A549 (cell line): Measurements from ENCODE around the gene KRT81. TPM values are rescaled to one million over a fixed set of nuclear protein-coding genes. Genes with fewer than 3 reads are reported as not detected.

Source experiments
- ATAC-seq, 2 experiments: fragments of 200-7000 bp in 1 of 2; fragments of >200 bp in 1 of 2; cut with Nextera tagmentation in 1 of 2; cut with Tn5 transposase in 1 of 2; 3 replicates each; pipeline versions ENCODE4 v1.8.0 to v1.9.1; 2018 to 2020; ENCODE audit warnings: mild to moderate bottlenecking in 1 of 2, moderate library complexity in 1 of 2
- CTCF ChIA-PET: fragments of 300-600 bp; sonication (Branson Sonifier 250); formaldehyde crosslinking; extraction: SDS; loops from one replicate; lab custom pipeline; 2021; ENCODE audit warnings: antibody characterized with exemption, inconsistent platforms; lab: Yijun Ruan, JAX
- POLR2A ChIA-PET: fragments of 350-600 bp; formaldehyde crosslinking; extraction: SDS; loops from one replicate; lab custom pipeline; 2021; ENCODE audit warnings: antibody characterized with exemption, inconsistent platforms; lab: Yijun Ruan, JAX
- DNase-seq, 2 experiments: peaks; one replicate each; pipeline versions ENCODE4 v3.0.0 to v3.0.0-alpha.2; 2011 to 2016; ENCODE audit warnings: low read depth in 1 of 2, low spot score in 1 of 2
- FAIRE-seq: peaks from 2 replicates; lab custom pipeline; 2011; peaks lifted over from hg19 to GRCh38; lab: Jason Lieb, UNC
- H3K27ac ChIP-seq, 2 experiments: fragments of >200 bp; sonication (Bioruptor Twin); formaldehyde crosslinking; 3 replicates each; pipeline ENCODE4 v1.5.1; 2016 to 2017
- H3K4me1 ChIP-seq: fragments of >200 bp; sonication (Bioruptor Twin); formaldehyde crosslinking; 3 replicates; pipeline ENCODE4 v1.6.1; 2016
- H3K4me2 ChIP-seq: fragments of >200 bp; sonication (Bioruptor Twin); formaldehyde crosslinking; 3 replicates; pipeline ENCODE4 v1.6.1; 2016
- H3K4me3 ChIP-seq: fragments of >200 bp; sonication (Bioruptor Twin); formaldehyde crosslinking; 3 replicates; pipeline ENCODE4 v1.5.1; 2016
- H3K9me3 ChIP-seq: fragments of >200 bp; sonication (Bioruptor Twin); formaldehyde crosslinking; 3 replicates; pipeline ENCODE4 v1.6.1; 2016
- ATOH8 ChIP-seq: fragments of 250-450 bp; sonication (Bioruptor Pico); IDR thresholded peaks from 2 replicates; pipeline ENCODE4 v1.5.0; 2020; ENCODE audit warnings: low read depth, mild to moderate bottlenecking, moderate library complexity
- BCL3 ChIP-seq: fragments of >200 bp; sonication (Bioruptor Twin); formaldehyde crosslinking; IDR thresholded peaks from 3 replicates; pipeline ENCODE4 v1.6.1; 2016
- CEBPB ChIP-seq, 2 experiments: fragments of >200 bp in 1 of 2; sonication (Bioruptor Twin) in 1 of 2; formaldehyde crosslinking in 1 of 2; IDR thresholded peaks; 2 replicates each; pipeline ENCODE4 v1.6.1; 2012 to 2016
- CHD4 ChIP-seq: fragments of 200-600 bp; sonication (generic); IDR thresholded peaks from 2 replicates; pipeline ENCODE4 v1.6.1; 2016; ENCODE audit warnings: antibody characterized with exemption, mild to moderate bottlenecking, borderline replicate concordance
- E2F6 ChIP-seq: IDR thresholded peaks from 2 replicates; pipeline ENCODE4 v1.6.1; 2012; ENCODE audit warnings: low read depth, borderline replicate concordance
- FOSB ChIP-seq: fragments of 250-450 bp; sonication (Bioruptor Pico); IDR thresholded peaks from 2 replicates; pipeline ENCODE4 v1.5.0; 2020; ENCODE audit warnings: mild to moderate bottlenecking, moderate library complexity
- FOSL2 ChIP-seq, 2 experiments: fragments of 450-650 bp in 1 of 2; fragments of >200 bp in 1 of 2; sonication (Bioruptor Twin) in 1 of 2; formaldehyde crosslinking; IDR thresholded peaks; 2 replicates each; pipeline versions ENCODE4 v1.5.0 to v1.6.1; 2016 to 2020; ENCODE audit warnings: mild to moderate bottlenecking in 1 of 2, moderate library complexity in 1 of 2
- FOXS1 ChIP-seq: fragments of 250-450 bp; sonication (Bioruptor Pico); IDR thresholded peaks from 2 replicates; pipeline ENCODE4 v1.5.0; 2020; ENCODE audit warnings: mild to moderate bottlenecking, moderate library complexity
- GATA3 ChIP-seq: IDR thresholded peaks from 2 replicates; pipeline ENCODE4 v1.6.1; 2012; ENCODE audit warnings: borderline replicate concordance
- HDAC2 ChIP-seq: fragments of 200-600 bp; sonication (generic); IDR thresholded peaks from 2 replicates; pipeline ENCODE4 v1.6.1; 2016
- HES2 ChIP-seq: fragments of >200 bp; sonication (Bioruptor Twin); formaldehyde crosslinking; IDR thresholded peaks from 2 replicates; pipeline ENCODE4 v1.6.1; 2016
- HEYL ChIP-seq: fragments of 250-450 bp; sonication (Bioruptor Pico); IDR thresholded peaks from 2 replicates; pipeline ENCODE4 v1.8.0; 2021; ENCODE audit warnings: mild to moderate bottlenecking, moderate library complexity
- JUNB ChIP-seq: fragments of >200 bp; sonication (Bioruptor Twin); formaldehyde crosslinking; IDR thresholded peaks from 2 replicates; pipeline ENCODE4 v1.6.1; 2016
- MAX ChIP-seq: IDR thresholded peaks from 2 replicates; pipeline ENCODE4 v1.6.1; 2012
- NFE2L2 ChIP-seq: fragments of 150-350 bp; conservative IDR thresholded peaks from 2 replicates; pipeline ENCODE4 v1.6.1; 2014; ENCODE audit warnings: low read length
- NPAS2 ChIP-seq: fragments of 250-450 bp; sonication (Bioruptor Pico); IDR thresholded peaks from 2 replicates; pipeline ENCODE4 v1.8.0; 2022; ENCODE audit warnings: mild to moderate bottlenecking, moderate library complexity, borderline replicate concordance
- PBX3 ChIP-seq: IDR thresholded peaks from 2 replicates; pipeline ENCODE4 v1.6.1; 2012
- PHF8 ChIP-seq: fragments of 200-600 bp; sonication (generic); IDR thresholded peaks from 2 replicates; pipeline ENCODE4 v1.6.1; 2016; ENCODE audit warnings: low read depth, mild to moderate bottlenecking, antibody characterized with exemption, moderate library complexity, borderline replicate concordance
- POLR2AphosphoS2 ChIP-seq: conservative IDR thresholded peaks from 2 replicates; pipeline ENCODE4 v1.6.1; 2012; ENCODE audit warnings: low read length, improper control_type of control experiment, inconsistent platforms
- RARB ChIP-seq: fragments of 250-450 bp; sonication (Bioruptor Pico); IDR thresholded peaks from 2 replicates; pipeline ENCODE4 v1.8.0; 2021; ENCODE audit warnings: mild to moderate bottlenecking, moderate library complexity
- SREBF2 ChIP-seq: fragments of 450-650 bp; IDR thresholded peaks from 2 replicates; pipeline ENCODE4 v1.6.1; 2014; ENCODE audit warnings: mild to moderate bottlenecking, moderate library complexity
- TP53 ChIP-seq: fragments of 250-450 bp; sonication (Bioruptor Pico); IDR thresholded peaks from 2 replicates; pipeline ENCODE4 v1.5.0; 2021; ENCODE audit warnings: mild to moderate bottlenecking, moderate library complexity
- USF2 ChIP-seq: fragments of 450-650 bp; IDR thresholded peaks from 2 replicates; pipeline ENCODE4 v1.6.1; 2014; ENCODE audit warnings: antibody characterized with exemption
- WGBS: methylation state at CpG from one replicate; pipeline ENCODE4 v1.1.6; 2017; ENCODE audit errors: missing lambda C conversion rate; 5-methylcytosine and 5-hydroxymethylcytosine counted together
- polyA plus RNA-seq, 4 experiments: library from polyadenylated mRNA; depleted of rRNA in 3 of 4; stranded (reverse); fragments of >200 nt; fragmentation: RNase III in 1 of 4; extraction: RNeasy Plus Mini Kit Qiagen cat#74134 plus additional on column Dnase treatment in 1 of 4; gene quantifications; 2 replicates in 3 of 4; 3 replicates in 1 of 4; pipeline ENCODE4 v1.2.3, GENCODE V29; 2011 to 2017

Gene KRT81
- polyA plus RNA-seq, 2 of the 4 experiments (the other 2 are of a cell fraction), result 1,799 to 3,643 TPM

- POLR2A ChIA-PET, result no interaction called here
- peaks cover 5% of the 10 kb centered on the region; the same call in 2 of the 3 replicates for H3K9me3 ChIP-seq
- DNase-seq (no peak), ATAC-seq (no peak), FAIRE-seq (no peak)
- 89% methylated on average over 3 of the region's 3 CpGs for WGBS
- H3K4me2 ChIP-seq, result no peak overlapping the region
- peaks cover 18% of the 10 kb centered on the region for H3K4me1 ChIP-seq
- no peak overlapping the region for H3K4me3 ChIP-seq
- CTCF ChIA-PET, result interaction anchor here (0.6 to 14.8 kb wide), 10 partner anchors 8 to 713 kb away, joined by 3 to 301 read pairs (median 5); partner anchors contain the start of gene KRT86
- peak overlapping the region; percentile 7 to 65; a peak in 3 of 6 replicates for H3K27ac ChIP-seq
- TF ChIP-seq FOXS1 (CRISPR knock-in tag), result no peak
- TF ChIP-seq PHF8, result no peak
- TF ChIP-seq PBX3, result no peak
- TF ChIP-seq RARB (CRISPR knock-in tag), result no peak
- TF ChIP-seq GATA3, result no peak
- no peak for TF ChIP-seq CHD4
- TF ChIP-seq JUNB, result no peak
- TF ChIP-seq NFE2L2, result no peak
- no peak for TF ChIP-seq E2F6
- TF ChIP-seq MAX, result no peak
Observed at GRCh38 chr12:52267699-52268098, 23.6 kb downstream of the KRT81 start.

- 55% methylated on average over 3 of the region's 3 CpGs for WGBS
- FAIRE-seq (no peak), ATAC-seq (no peak), DNase-seq (no peak)
- Histone ChIP-seq H3K9me3 (peaks cover 5% of the 10 kb centered on the region; the same call in 1 of the 3 replicates), H3K4me3 (no peak overlapping the region), H3K27ac (peak overlapping the region in 1 of 2 experiments; percentile 65; a peak in 3 of 6 replicates), H3K4me1 (peaks cover 23% of the 10 kb centered on the region), H3K4me2 (no peak overlapping the region)
- POLR2A ChIA-PET, result no interaction called here
- CTCF ChIA-PET, result interaction anchor here (1.1 to 14.8 kb wide), 10 partner anchors 11 to 714 kb away, joined by 3 to 301 read pairs (median 4); partner anchors contain the start of gene KRT86
- TF ChIP-seq POLR2AphosphoS2, result no peak
- TF ChIP-seq JUNB, result no peak
- no peak for TF ChIP-seq USF2
- no peak for TF ChIP-seq CEBPB (IDR thresholded peaks at IDR 0.05)
- TF ChIP-seq FOSB (CRISPR knock-in tag), result no peak
- TF ChIP-seq HES2, result no peak
- TF ChIP-seq PBX3, result no peak
Observed at GRCh38 chr12:52267266-52267665, 24.1 kb downstream of the KRT81 start.

- no peak overlapping the region for H3K4me3 ChIP-seq
- no peak for FAIRE-seq
- ChIA-PET CTCF (interaction anchor here (0.8 to 14.8 kb wide), 10 partner anchors 11 to 715 kb away, joined by 3 to 301 read pairs (median 4); partner anchors contain the start of gene KRT86), POLR2A (no interaction called here)
- no peak for DNase-seq
- no peak for ATAC-seq
- peak overlapping the region in 1 of 2 experiments; percentile 65; a peak in 2 of 6 replicates for H3K27ac ChIP-seq
- peaks cover 24% of the 10 kb centered on the region for H3K4me1 ChIP-seq
- peaks cover 5% of the 10 kb centered on the region; the same call in 1 of the 3 replicates for H3K9me3 ChIP-seq
- H3K4me2 ChIP-seq, result no peak overlapping the region
- 92% methylated on average over 2 of the region's 2 CpGs for WGBS
- no peak for TF ChIP-seq ATOH8
- no peak for TF ChIP-seq HDAC2
- no peak for TF ChIP-seq TP53 (CRISPR knock-in tag)
- no peak for TF ChIP-seq SREBF2
- no peak for TF ChIP-seq BCL3
- no peak for TF ChIP-seq HEYL
- no peak for TF ChIP-seq NPAS2 (CRISPR knock-in tag)
- no peak for TF ChIP-seq FOSL2 (IDR thresholded peaks at IDR 0.05)
- TF ChIP-seq FOSL2 (CRISPR knock-in tag; IDR thresholded peaks at IDR 0.05), result no peak
Observed at GRCh38 chr12:52266514-52266913, 24.8 kb downstream of the KRT81 start.
